Measurements from ENCODE around the gene SLC47A1.

SLC47A1 gene

DNA sequence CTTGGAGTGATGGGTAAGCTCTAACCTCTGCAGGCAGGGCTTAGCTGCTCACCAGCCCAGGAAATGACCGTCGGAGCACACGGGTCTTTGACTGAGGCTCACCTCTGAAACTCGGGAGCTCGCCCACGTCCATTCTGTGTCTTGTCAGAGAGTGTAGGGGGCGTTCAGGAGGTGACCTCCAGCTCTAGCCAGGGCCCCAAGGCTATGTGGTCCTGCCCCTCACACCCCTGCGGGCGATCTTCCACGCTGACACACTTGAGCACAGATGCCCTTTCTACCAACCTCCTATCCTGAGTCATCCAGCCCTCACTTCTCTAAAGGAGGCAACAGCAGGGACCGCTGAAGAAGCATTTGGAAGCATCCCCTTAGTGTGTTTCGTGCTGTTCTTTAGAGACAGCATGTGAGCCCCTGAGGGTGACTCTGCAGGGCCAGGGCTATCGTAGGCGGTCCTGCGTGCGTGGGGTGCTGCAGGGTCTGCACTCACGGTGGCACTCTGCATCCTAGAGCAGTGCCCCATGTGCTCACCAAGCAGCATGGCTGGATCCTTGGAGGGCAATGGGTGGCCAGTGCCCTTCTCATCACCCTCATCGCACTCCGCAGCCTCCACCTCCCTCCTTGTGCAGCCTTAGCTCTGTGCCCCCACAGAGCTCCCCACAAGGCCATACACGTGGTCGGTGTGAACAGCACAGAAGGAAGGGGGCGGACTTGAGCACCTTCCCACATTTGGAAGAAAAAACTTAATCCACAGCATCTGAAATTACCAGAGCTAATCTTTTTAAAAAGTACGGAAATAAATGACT is 33.8 kb downstream of the SLC47A1 start:
- no peak for ATAC-seq
- TF ChIP-seq ESRRG (CRISPR knock-in tag; IDR thresholded peaks at IDR 0.05) (no peak), GLIS3 (CRISPR knock-in tag; IDR thresholded peaks at IDR 0.05) (no peak), RARB (CRISPR knock-in tag; IDR thresholded peaks at IDR 0.05) (no peak), ARNTL (CRISPR knock-in tag; IDR thresholded peaks at IDR 0.05; ENCODE audit: borderline replicate concordance, low read depth) (no peak)

DNA sequence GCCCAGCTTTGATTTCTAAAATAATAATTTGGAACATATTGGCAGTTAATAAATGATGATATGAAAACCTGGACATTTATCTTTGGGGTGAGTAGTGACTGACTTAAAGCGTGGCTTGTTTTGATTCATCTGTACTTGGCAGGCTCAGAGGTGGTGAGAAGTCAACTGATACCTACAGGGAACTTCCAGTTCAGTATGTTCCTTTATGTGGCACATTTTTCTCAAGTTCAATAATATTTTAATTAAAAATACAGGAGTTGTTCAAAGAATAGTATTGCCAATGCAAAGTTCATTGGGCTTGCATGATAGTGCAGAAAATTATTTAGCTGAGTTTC is 34.3 kb downstream of the SLC47A1 start:
- TF ChIP-seq RARB (CRISPR knock-in tag; IDR thresholded peaks at IDR 0.05) (no peak), ESRRG (CRISPR knock-in tag; IDR thresholded peaks at IDR 0.05) (no peak), ARNTL (CRISPR knock-in tag; IDR thresholded peaks at IDR 0.05; ENCODE audit: borderline replicate concordance, low read depth) (no peak), ZNF8 (CRISPR knock-in tag; IDR thresholded peaks at IDR 0.05) (no peak), CSDC2 (CRISPR knock-in tag; IDR thresholded peaks at IDR 0.05) (no peak), ZC3H10 (CRISPR knock-in tag; IDR thresholded peaks at IDR 0.05) (no peak), ZFP30 (CRISPR knock-in tag; IDR thresholded peaks at IDR 0.05) (no peak), SNAI2 (CRISPR knock-in tag; IDR thresholded peaks at IDR 0.05) (no peak), GLIS3 (CRISPR knock-in tag; IDR thresholded peaks at IDR 0.05) (no peak), OSR1 (CRISPR knock-in tag; IDR thresholded peaks at IDR 0.05) (no peak), ZNF70 (CRISPR knock-in tag; IDR thresholded peaks at IDR 0.05) (no peak), TCF4 (CRISPR knock-in tag; IDR thresholded peaks at IDR 0.05; ENCODE audit: borderline replicate concordance) (no peak)
- TF ChIP-seq, protein P1, sequence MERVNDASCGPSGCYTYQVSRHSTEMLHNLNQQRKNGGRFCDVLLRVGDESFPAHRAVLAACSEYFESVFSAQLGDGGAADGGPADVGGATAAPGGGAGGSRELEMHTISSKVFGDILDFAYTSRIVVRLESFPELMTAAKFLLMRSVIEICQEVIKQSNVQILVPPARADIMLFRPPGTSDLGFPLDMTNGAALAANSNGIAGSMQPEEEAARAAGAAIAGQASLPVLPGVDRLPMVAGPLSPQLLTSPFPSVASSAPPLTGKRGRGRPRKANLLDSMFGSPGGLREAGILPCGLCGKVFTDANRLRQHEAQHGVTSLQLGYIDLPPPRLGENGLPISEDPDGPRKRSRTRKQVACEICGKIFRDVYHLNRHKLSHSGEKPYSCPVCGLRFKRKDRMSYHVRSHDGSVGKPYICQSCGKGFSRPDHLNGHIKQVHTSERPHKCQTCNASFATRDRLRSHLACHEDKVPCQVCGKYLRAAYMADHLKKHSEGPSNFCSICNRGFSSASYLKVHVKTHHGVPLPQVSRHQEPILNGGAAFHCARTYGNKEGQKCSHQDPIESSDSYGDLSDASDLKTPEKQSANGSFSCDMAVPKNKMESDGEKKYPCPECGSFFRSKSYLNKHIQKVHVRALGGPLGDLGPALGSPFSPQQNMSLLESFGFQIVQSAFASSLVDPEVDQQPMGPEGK (CRISPR knock-in tag; IDR thresholded peaks at IDR 0.05; ENCODE audit: borderline replicate concordance) = no peak
- TF ChIP-seq, protein P2, sequence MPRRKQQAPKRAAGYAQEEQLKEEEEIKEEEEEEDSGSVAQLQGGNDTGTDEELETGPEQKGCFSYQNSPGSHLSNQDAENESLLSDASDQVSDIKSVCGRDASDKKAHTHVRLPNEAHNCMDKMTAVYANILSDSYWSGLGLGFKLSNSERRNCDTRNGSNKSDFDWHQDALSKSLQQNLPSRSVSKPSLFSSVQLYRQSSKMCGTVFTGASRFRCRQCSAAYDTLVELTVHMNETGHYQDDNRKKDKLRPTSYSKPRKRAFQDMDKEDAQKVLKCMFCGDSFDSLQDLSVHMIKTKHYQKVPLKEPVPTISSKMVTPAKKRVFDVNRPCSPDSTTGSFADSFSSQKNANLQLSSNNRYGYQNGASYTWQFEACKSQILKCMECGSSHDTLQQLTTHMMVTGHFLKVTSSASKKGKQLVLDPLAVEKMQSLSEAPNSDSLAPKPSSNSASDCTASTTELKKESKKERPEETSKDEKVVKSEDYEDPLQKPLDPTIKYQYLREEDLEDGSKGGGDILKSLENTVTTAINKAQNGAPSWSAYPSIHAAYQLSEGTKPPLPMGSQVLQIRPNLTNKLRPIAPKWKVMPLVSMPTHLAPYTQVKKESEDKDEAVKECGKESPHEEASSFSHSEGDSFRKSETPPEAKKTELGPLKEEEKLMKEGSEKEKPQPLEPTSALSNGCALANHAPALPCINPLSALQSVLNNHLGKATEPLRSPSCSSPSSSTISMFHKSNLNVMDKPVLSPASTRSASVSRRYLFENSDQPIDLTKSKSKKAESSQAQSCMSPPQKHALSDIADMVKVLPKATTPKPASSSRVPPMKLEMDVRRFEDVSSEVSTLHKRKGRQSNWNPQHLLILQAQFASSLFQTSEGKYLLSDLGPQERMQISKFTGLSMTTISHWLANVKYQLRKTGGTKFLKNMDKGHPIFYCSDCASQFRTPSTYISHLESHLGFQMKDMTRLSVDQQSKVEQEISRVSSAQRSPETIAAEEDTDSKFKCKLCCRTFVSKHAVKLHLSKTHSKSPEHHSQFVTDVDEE (CRISPR knock-in tag; IDR thresholded peaks at IDR 0.05) = no peak
- TF ChIP-seq, protein P3, sequence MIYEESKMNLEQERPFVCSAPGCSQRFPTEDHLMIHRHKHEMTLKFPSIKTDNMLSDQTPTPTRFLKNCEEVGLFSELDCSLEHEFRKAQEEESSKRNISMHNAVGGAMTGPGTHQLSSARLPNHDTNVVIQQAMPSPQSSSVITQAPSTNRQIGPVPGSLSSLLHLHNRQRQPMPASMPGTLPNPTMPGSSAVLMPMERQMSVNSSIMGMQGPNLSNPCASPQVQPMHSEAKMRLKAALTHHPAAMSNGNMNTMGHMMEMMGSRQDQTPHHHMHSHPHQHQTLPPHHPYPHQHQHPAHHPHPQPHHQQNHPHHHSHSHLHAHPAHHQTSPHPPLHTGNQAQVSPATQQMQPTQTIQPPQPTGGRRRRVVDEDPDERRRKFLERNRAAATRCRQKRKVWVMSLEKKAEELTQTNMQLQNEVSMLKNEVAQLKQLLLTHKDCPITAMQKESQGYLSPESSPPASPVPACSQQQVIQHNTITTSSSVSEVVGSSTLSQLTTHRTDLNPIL (CRISPR knock-in tag; IDR thresholded peaks at IDR 0.05; ENCODE audit: low read depth) = no peak

DNA sequence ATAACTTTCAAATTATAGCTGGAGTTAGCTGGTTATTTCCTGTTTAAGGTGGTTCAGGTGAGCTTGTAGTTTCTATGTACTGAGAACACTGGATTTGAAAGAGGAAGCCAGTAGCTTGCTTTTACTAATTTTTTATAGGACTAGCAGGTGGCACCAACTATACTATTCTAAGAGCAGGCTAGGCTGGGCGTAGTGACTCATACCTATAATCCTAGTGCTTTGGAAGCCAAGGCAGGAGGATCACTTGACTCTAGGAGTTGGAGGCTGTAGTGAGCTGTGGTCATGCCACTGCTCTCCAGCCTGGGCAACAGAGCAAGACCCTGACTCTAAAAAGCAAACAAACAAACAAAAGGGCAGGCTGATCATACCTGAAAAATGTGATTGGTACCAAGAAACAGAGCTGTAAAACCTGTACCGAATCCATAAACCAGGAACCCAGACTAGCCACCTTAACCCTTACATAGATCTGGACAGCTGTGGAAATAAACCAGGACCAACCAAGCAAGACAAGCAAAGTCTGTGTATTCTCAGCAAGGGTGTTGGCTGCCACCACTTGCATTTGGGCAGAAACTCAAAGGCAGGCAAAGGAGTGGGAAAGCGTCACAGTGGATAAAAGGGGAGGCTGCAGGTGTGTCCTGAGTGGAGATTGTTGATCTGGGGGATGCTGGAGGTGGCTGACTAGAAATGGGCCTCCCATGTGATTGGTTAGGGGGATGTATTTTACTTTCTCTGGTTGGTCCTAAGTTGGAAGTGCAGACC is 36.3 kb downstream of the SLC47A1 start:
- ATAC-seq = no peak

More for the DNA sequence above, 34.3 kb downstream of the SLC47A1 start:
- ATAC-seq = no peak

More for the DNA sequence above, 36.3 kb downstream of the SLC47A1 start:
- TF ChIP-seq BACH2 (CRISPR knock-in tag; IDR thresholded peaks at IDR 0.05; ENCODE audit: borderline replicate concordance) = no peak
- no peak for TF ChIP-seq ZC3H10 (CRISPR knock-in tag; IDR thresholded peaks at IDR 0.05)
- TF ChIP-seq SNAI2 (CRISPR knock-in tag; IDR thresholded peaks at IDR 0.05) = no peak
- no peak for TF ChIP-seq RARB (CRISPR knock-in tag; IDR thresholded peaks at IDR 0.05)
- TF ChIP-seq TCF4 (CRISPR knock-in tag; IDR thresholded peaks at IDR 0.05; ENCODE audit: borderline replicate concordance) = no peak
- no peak for TF ChIP-seq ZNF8 (CRISPR knock-in tag; IDR thresholded peaks at IDR 0.05)
- no peak for TF ChIP-seq ZNF565 (CRISPR knock-in tag; conservative IDR thresholded peaks at IDR 0.05; ENCODE audit: low read depth)
- no peak for TF ChIP-seq ZNF70 (CRISPR knock-in tag; IDR thresholded peaks at IDR 0.05)
- TF ChIP-seq ZFP30 (CRISPR knock-in tag; IDR thresholded peaks at IDR 0.05) = no peak
- TF ChIP-seq ZFP3 (CRISPR knock-in tag; IDR thresholded peaks at IDR 0.05) = no peak
- no peak for TF ChIP-seq ESRRG (CRISPR knock-in tag; IDR thresholded peaks at IDR 0.05)
- TF ChIP-seq, protein P4, sequence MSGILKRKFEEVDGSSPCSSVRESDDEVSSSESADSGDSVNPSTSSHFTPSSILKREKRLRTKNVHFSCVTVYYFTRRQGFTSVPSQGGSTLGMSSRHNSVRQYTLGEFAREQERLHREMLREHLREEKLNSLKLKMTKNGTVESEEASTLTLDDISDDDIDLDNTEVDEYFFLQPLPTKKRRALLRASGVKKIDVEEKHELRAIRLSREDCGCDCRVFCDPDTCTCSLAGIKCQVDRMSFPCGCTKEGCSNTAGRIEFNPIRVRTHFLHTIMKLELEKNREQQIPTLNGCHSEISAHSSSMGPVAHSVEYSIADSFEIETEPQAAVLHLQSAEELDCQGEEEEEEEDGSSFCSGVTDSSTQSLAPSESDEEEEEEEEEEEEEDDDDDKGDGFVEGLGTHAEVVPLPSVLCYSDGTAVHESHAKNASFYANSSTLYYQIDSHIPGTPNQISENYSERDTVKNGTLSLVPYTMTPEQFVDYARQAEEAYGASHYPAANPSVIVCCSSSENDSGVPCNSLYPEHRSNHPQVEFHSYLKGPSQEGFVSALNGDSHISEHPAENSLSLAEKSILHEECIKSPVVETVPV (CRISPR knock-in tag; IDR thresholded peaks at IDR 0.05) = no peak
- no peak for TF ChIP-seq GLIS3 (CRISPR knock-in tag; IDR thresholded peaks at IDR 0.05)
- no peak for TF ChIP-seq PPARA (CRISPR knock-in tag; IDR thresholded peaks at IDR 0.05; ENCODE audit: borderline replicate concordance)
- no peak for TF ChIP-seq TOX (CRISPR knock-in tag; IDR thresholded peaks at IDR 0.05; ENCODE audit: borderline replicate concordance)
- TF ChIP-seq OSR1 (CRISPR knock-in tag; IDR thresholded peaks at IDR 0.05) = no peak
- TF ChIP-seq, protein P1 (CRISPR knock-in tag; IDR thresholded peaks at IDR 0.05; ENCODE audit: borderline replicate concordance) = no peak
- TF ChIP-seq, protein P3 (CRISPR knock-in tag; IDR thresholded peaks at IDR 0.05; ENCODE audit: low read depth) = no peak
- no peak for TF ChIP-seq CSDC2 (CRISPR knock-in tag; IDR thresholded peaks at IDR 0.05)

Data from SK-N-SH treated with all-trans-retinoic acid at 6 μM for 48 hours (cell line).